GM12874 (cell line): ENCODE data around the gene ORMDL3.

Experiments
- CTCF ChIP-seq: IDR thresholded peaks from 2 replicates; pipeline ENCODE4 v1.5.1; 2011; ENCODE audit warnings: low read depth, mild to moderate bottlenecking, control low read depth, low read length, moderate library complexity; ENCODE audit not compliant: insufficient read depth

Gene ORMDL3

GRCh38 chr17:39937447-39937846 is 10.0 kb upstream of the ORMDL3 start:
- TF ChIP-seq CTCF = no peak

GRCh38 chr17:39935909-39936308 is 8.5 kb upstream of the ORMDL3 start:
- TF ChIP-seq CTCF = no peak

GRCh38 chr17:39934324-39934723 is 6.9 kb upstream of the ORMDL3 start:
- TF ChIP-seq CTCF = no peak

GRCh38 chr17:39933912-39934311 is 6.5 kb upstream of the ORMDL3 start:
- no peak for TF ChIP-seq CTCF

- no peak for TF ChIP-seq CTCF
These were observed 2.4 kb upstream of the ORMDL3 start for GRCh38 chr17:39929646-39930407.

GRCh38 chr17:39928858-39929645 is 1.7 kb upstream of the ORMDL3 start:
- no peak for TF ChIP-seq CTCF

- TF ChIP-seq CTCF = no peak
These were observed 792 bp upstream of the ORMDL3 start for GRCh38 chr17:39927929-39928857.
